ENCODE results near the gene NOS1AP. TPM values are rescaled to one million over a fixed set of nuclear protein-coding genes. Genes with fewer than 3 reads are reported as not detected.
"Not testable (repeated sequence)": the region's sequence is repeated elsewhere in the genome, so short reads cannot be mapped to it uniquely, and the experiment has no call there.

NOS1AP gene
- total RNA-seq, 1 donor from 2014 or later: 1.3 TPM

DNA sequence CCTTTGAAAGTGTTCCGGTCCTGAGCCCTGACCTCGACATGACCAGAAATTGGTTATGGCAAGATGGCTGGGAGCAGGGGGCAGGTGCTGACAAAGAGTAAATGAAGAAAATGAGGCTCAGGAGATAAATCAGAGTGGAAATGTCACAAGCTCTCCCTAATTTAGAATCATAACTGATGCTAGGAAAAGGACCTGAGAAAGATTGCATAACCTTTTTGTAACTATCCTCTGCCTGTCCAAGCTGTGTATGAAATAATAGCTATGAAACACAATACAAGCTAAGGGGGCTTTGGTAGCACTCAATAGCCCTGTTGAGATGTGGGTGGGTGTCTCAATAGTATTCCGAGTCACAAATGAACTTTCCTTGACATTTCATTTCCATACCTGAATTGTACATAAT lies 12.9 kb upstream of the NOS1AP start:
- no peak for DNase-seq (ENCODE audit: low spot score)

- no peak for DNase-seq (ENCODE audit: low spot score)
Observed at GRCh38 chr1:162059721-162060120, 9.8 kb upstream of the NOS1AP start.

- no peak for DNase-seq (ENCODE audit: low spot score)
Observed at GRCh38 chr1:162060314-162060713, 9.2 kb upstream of the NOS1AP start.

GRCh38 chr1:162062542-162063015 lies 6.9 kb upstream of the NOS1AP start:
- no peak for DNase-seq (ENCODE audit: low spot score)

- no peak for DNase-seq (ENCODE audit: low spot score)
Observed at GRCh38 chr1:162065016-162065415, 4.5 kb upstream of the NOS1AP start.

GRCh38 chr1:162066836-162067235 lies 2.7 kb upstream of the NOS1AP start:
- DNase-seq (ENCODE audit: low spot score): not testable (repeated sequence)

DNA sequence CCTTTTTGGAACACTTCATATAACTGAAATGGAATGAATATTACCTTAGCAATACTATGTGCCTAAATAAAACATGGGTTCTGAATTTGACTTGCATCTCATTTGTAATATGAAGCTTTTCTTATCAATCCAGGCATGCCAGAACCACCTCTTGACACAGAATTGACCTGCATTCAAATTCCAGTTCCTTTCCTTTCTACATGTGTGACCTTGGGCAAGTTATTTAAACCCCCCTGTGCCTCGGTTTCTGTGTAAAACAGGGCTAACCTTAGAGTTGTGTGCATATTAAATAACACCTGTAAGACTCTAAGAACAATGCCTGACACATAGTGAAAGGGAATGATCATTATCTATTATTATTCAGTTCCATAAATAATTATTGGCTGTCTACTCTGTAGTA lies 2.0 kb upstream of the NOS1AP start:
- DNase-seq (ENCODE audit: low spot score): no peak

GRCh38 chr1:162068301-162068700 lies 1.2 kb upstream of the NOS1AP start:
- no peak for DNase-seq (ENCODE audit: low spot score)

- no peak for DNase-seq (ENCODE audit: low spot score)
Observed at GRCh38 chr1:162070094-162070748, 730 bp downstream of the NOS1AP start.

GRCh38 chr1:162070825-162071224 lies 1.3 kb downstream of the NOS1AP start:
- DNase-seq (ENCODE audit: low spot score): no peak

- no peak for DNase-seq (ENCODE audit: low spot score)
Observed at GRCh38 chr1:162072740-162073139, 3.2 kb downstream of the NOS1AP start.

- DNase-seq (ENCODE audit: low spot score): no peak
Observed at GRCh38 chr1:162074276-162075005, 5.0 kb downstream of the NOS1AP start.

DNA sequence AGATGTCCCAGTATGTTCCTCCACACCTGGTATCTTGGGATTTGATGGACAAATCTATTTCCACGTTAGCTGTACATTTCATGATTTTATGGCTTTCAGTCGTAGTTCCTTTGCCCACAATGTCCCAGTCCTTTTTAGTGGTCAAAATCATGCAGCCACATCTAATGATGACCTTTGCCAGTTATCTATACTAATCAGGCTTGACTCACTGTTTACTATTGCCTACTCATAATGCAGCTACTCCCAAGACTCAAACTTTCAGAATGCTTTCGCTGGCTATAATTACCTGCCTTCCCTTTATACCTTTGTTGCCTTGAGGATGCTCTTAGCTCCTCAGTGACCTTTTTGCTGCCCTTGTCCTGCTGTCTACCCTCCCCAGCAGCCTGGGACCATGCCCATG lies 6.4 kb downstream of the NOS1AP start:
- no peak for DNase-seq (ENCODE audit: low spot score)

- DNase-seq (ENCODE audit: low spot score): no peak
Observed at GRCh38 chr1:162077648-162078299, 8.3 kb downstream of the NOS1AP start.

DNA sequence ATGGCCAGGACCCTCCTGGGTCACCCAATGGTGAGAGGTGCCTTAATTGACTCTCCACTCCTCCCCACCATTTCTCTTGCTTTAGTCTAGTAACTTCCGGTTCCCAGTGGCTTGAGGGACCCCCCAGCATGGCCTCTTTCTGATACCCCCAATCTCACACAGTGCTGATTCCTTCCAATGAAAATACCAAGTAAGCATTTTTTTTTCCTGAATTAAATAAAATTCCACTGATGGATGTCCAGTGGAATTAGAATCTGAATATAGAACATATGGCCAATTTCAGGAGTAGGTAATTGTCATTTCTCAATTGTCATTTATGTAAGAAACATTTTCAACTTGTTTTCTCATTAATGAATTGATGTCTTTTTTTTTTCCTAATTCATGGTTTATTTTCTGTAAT lies 9.5 kb downstream of the NOS1AP start:
- no peak for DNase-seq (ENCODE audit: low spot score)

GRCh38 chr1:162080472-162081015 lies 11.1 kb downstream of the NOS1AP start:
- no peak for DNase-seq (ENCODE audit: low spot score)

GRCh38 chr1:162081316-162081715 lies 11.8 kb downstream of the NOS1AP start:
- DNase-seq (ENCODE audit: low spot score): no peak

DNA sequence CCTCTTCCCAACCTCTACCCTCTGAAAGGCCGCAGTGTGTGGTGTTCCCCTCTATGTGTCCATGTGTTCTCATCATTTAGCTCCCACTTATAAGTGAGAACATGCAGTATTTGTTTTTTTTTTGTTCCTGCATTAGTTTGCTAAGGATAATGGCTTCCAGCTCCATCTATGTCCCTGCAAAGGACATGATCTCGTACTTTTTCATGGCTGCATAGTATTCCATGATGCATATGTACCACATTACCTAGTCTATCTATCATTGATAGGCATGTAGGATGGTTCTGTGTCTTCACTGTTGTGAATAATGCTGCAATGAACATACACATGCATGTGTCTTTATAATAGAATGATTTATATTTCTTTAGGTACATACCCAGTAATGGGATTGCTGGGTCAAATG lies 12.6 kb downstream of the NOS1AP start:
- not testable (repeated sequence) for DNase-seq (ENCODE audit: low spot score)

- no peak for DNase-seq (ENCODE audit: low spot score)
Observed at GRCh38 chr1:162083273-162083672, 13.8 kb downstream of the NOS1AP start.

DNA sequence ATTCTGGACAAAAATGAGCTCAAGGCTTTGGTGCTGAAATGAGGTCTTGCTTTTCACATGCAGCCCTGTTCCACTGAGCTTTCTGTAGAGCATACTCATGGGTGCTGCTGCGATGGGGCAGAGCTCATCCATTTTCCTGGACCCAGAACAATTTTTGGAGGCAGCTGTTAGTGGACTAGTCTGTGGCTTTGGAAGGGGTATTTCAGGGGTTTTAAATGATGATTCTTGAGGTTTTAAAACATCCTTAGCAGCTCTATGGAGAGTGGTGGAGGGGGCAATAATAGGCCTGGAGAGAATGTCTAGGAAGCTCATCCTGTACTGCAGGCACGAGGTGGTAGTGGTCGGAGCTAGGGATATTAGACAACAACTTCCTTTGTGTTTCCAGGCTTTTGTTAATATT lies 16.5 kb downstream of the NOS1AP start:
- no peak for DNase-seq (ENCODE audit: low spot score)

GRCh38 chr1:162087111-162087510 lies 17.6 kb downstream of the NOS1AP start:
- no peak for DNase-seq (ENCODE audit: low spot score)

- DNase-seq (ENCODE audit: low spot score): no peak
Observed at GRCh38 chr1:162087574-162087973, 18.1 kb downstream of the NOS1AP start.
